HCT116 (cell line): ENCODE data around the gene ATAD5. TPM values are rescaled to one million over a fixed set of nuclear protein-coding genes. Genes with fewer than 3 reads are reported as not detected.
"Not testable (repeated sequence)": the region's sequence is repeated elsewhere in the genome, so short reads cannot be mapped to it uniquely, and the experiment has no call there.

ENCODE experiments used
- ATAC-seq: fragments of 200-7000 bp; cut with Tn5 transposase; 2 replicates; pipeline ENCODE4 v1.9.1; 2020; ENCODE audit warnings: mild to moderate bottlenecking, moderate library complexity
- BruUV-seq: library from RNA; stranded (reverse); fragments of 400-500 nt; replicated peaks from 2 replicates; lab custom pipeline; 2021; lab: Mats Ljungman, UMichigan
- CTCF ChIA-PET: fragments of 300-600 bp; sonication (Branson Sonifier 250); formaldehyde crosslinking; loops from one replicate; lab custom pipeline; 2021; ENCODE audit warnings: antibody characterized with exemption; lab: Charles Lee
- POLR2A ChIA-PET: fragments of 300-600, 350-600 bp; sonication (Branson Sonifier 250); formaldehyde crosslinking; loops from one replicate; lab custom pipeline; 2021; ENCODE audit warnings: antibody characterized with exemption; lab: Charles Lee
- RAD21 ChIA-PET, 2 experiments: fragments of 300-600 bp; sonication (Branson Sonifier 250); formaldehyde crosslinking; loops; one replicate each; lab custom pipeline; 2023; ENCODE audit warnings: low total read pairs in 2 of 2; ENCODE audit not compliant: uncharacterized antibody in 2 of 2, unreplicated experiment in 2 of 2, low non-redundant PET in 1 of 2; lab: Charles Lee
- DNase-seq: peaks from one replicate; pipeline ENCODE4 v3.0.0-alpha.2; 2010; ENCODE audit warnings: low read depth, low spot score
- H2AFZ ChIP-seq: fragments of 200-600 bp; shearing (Covaris generic), sonication (generic); 2 replicates; pipeline ENCODE4 v1.6.1; 2017; ENCODE audit warnings: low read depth, mixed run types, mixed read lengths, antibody characterized with exemption, low read length; ENCODE audit not compliant: poor library complexity, severe bottlenecking
- H3K27ac ChIP-seq: 2 replicates; pipeline ENCODE4 v1.5.1; 2012; ENCODE audit warnings: low read depth, low read length
- H3K27me3 ChIP-seq: fragments of 200-600 bp; sonication (generic); 2 replicates; pipeline ENCODE4 v1.6.1; 2016; ENCODE audit warnings: mixed run types, low read length, mixed read lengths; ENCODE audit not compliant: insufficient read depth
- H3K36me3 ChIP-seq, 2 experiments: fragments of 200-500 bp in 1 of 2; fragments of 200-600 bp in 1 of 2; sonication (Bioruptor generic) in 1 of 2; sonication (generic) in 1 of 2; 2 replicates each; pipeline versions ENCODE4 v1.5.1 to v1.6.1; 2014 to 2016; ENCODE audit warnings: low read length in 2 of 2, inconsistent platforms in 1 of 2, mixed read lengths in 1 of 2, mixed run types in 1 of 2; ENCODE audit not compliant: insufficient read depth in 2 of 2, control insufficient read depth in 1 of 2
- H3K4me1 ChIP-seq, 2 experiments: fragments of 200-600 bp in 1 of 2; sonication (generic) in 1 of 2; 2 replicates each; pipeline versions ENCODE4 v1.5.1 to v1.6.1; 2012 to 2017; ENCODE audit warnings: low read length in 2 of 2, inconsistent platforms in 1 of 2, mild to moderate bottlenecking in 1 of 2, mixed read lengths in 1 of 2, mixed run types in 1 of 2, moderate library complexity in 1 of 2; ENCODE audit not compliant: insufficient read depth in 2 of 2, control insufficient read depth in 1 of 2
- H3K4me2 ChIP-seq: fragments of 200-600 bp; sonication (generic); 2 replicates; pipeline ENCODE4 v1.6.1; 2017; ENCODE audit warnings: mixed run types, low read length, mixed read lengths
- H3K4me3 ChIP-seq, 2 experiments: fragments of 200-600 bp in 1 of 2; sonication (generic) in 1 of 2; replicated peaks in 1 of 2; 2 replicates each; pipeline ENCODE4 v1.5.1; 2011 to 2016; ENCODE audit warnings: low read length in 2 of 2, control low read depth in 1 of 2, low read depth in 1 of 2, mild to moderate bottlenecking in 1 of 2, mixed read lengths in 1 of 2, mixed run types in 1 of 2
- H3K79me2 ChIP-seq: fragments of 200-600 bp; sonication (generic); 2 replicates; pipeline ENCODE4 v1.6.1; 2017; ENCODE audit warnings: mild to moderate bottlenecking, mixed run types, low read length, moderate library complexity, mixed read lengths; ENCODE audit not compliant: insufficient read depth
- H3K9ac ChIP-seq: fragments of 200-600 bp; sonication (generic); 2 replicates; pipeline ENCODE4 v1.6.1; 2016; ENCODE audit warnings: low read length, mixed read lengths
- H3K9me2 ChIP-seq: fragments of 200-600 bp; sonication (generic), shearing (Covaris generic); 2 replicates; pipeline ENCODE4 v1.6.1; 2017; ENCODE audit warnings: mixed run types, mild to moderate bottlenecking, moderate library complexity; ENCODE audit not compliant: insufficient read depth
- H3K9me3 ChIP-seq, 2 experiments: fragments of 200-500 bp in 1 of 2; fragments of 200-600 bp in 1 of 2; sonication (Bioruptor generic) in 1 of 2; sonication (generic) in 1 of 2; 2 replicates each; pipeline ENCODE4 v1.6.1; 2014 to 2017; ENCODE audit warnings: low read length in 2 of 2, mixed read lengths in 2 of 2, inconsistent platforms in 1 of 2, low read depth in 1 of 2, mild to moderate bottlenecking in 1 of 2, mixed run types in 1 of 2, moderate library complexity in 1 of 2; ENCODE audit not compliant: control insufficient read depth in 1 of 2, insufficient read depth in 1 of 2
- H4K20me1 ChIP-seq: fragments of 200-600 bp; sonication (generic), shearing (Covaris generic); 2 replicates; pipeline ENCODE4 v1.6.1; 2017; ENCODE audit warnings: mixed run types, mild to moderate bottlenecking, moderate library complexity; ENCODE audit not compliant: insufficient read depth
- CTCF ChIP-seq, 3 experiments: fragments of 200-600 bp in 1 of 3; sonication (generic) in 1 of 3; IDR thresholded peaks in 2 of 3; conservative IDR thresholded peaks in 1 of 3; 2 replicates each; pipeline ENCODE4 v1.5.1; 2012 to 2017; ENCODE audit warnings: low read depth in 2 of 3, low read length in 2 of 3, antibody characterized with exemption in 1 of 3, borderline replicate concordance in 1 of 3, control low read depth in 1 of 3, mild to moderate bottlenecking in 1 of 3, mixed read lengths in 1 of 3, mixed run types in 1 of 3, moderate library complexity in 1 of 3; ENCODE audit not compliant: insufficient read depth in 1 of 3
- FOSL1 ChIP-seq: IDR thresholded peaks from 2 replicates; pipeline ENCODE4 v1.6.1; 2012; ENCODE audit warnings: low read depth
- POLR2A ChIP-seq: IDR thresholded peaks from 2 replicates; pipeline ENCODE4 v1.7.0; 2011; ENCODE audit warnings: borderline replicate concordance; ENCODE audit not compliant: insufficient read depth, insufficient read length; ENCODE audit errors: extremely low read depth
- RAD21 ChIP-seq: IDR thresholded peaks from 2 replicates; pipeline ENCODE4 v1.6.1; 2012; ENCODE audit warnings: low read depth, mild to moderate bottlenecking
- ZNF274 ChIP-seq: fragments of 200-500 bp; sonication (Bioruptor generic); IDR thresholded peaks from 2 replicates; pipeline ENCODE4 v1.6.1; 2014; ENCODE audit warnings: mild to moderate bottlenecking, low read depth, low read length, inconsistent platforms
- intact Hi-C: fragments of 100-400 bp; cut with micrococcal nuclease; formaldehyde crosslinking; loops from 2 replicates; pipeline ENCODE4 v1.10.0; 2022
- total RNA-seq: library from RNA; stranded (reverse); gene quantifications from one replicate; pipeline ENCODE4 v1.2.1, GENCODE V29; 2021; ENCODE audit not compliant: unreplicated experiment

The ATAD5 gene
- total RNA-seq, 1 experiment from 2014 or later = 9.5 TPM

GRCh38 chr17:30809867-30810266 is 21.9 kb upstream of the ATAD5 start:
- ATAC-seq (no peak), DNase-seq (no peak)
- Histone ChIP-seq H3K27ac (no peak overlapping the region), H3K27me3 (no peaks in the 10 kb centered on the region), H3K9me2 (no peaks in the 10 kb centered on the region), H3K4me1 (peaks cover 0 to 10% of the 10 kb centered on the region in 2 experiments; a peak in 2 of 4 replicates), H4K20me1 (0 out of 2 replicates have a peak, but pooled peaks cover 7% of the 10 kb centered on the region), H3K4me3 (no peak overlapping the region), H3K9ac (no peak overlapping the region), H3K36me3 (0 out of 4 replicates have a peak, but pooled peaks cover 0 to 6% of the 10 kb centered on the region in 2 experiments), H3K79me2 (peaks cover 88% of the 10 kb centered on the region), H3K9me3 (no peaks in the 10 kb centered on the region), H3K4me2 (no peak overlapping the region), H2AFZ (no peak overlapping the region)
- intact Hi-C loops = no loop called here
- ChIA-PET POLR2A (no interaction called here), RAD21 (no interaction called here), CTCF (no interaction called here)
- no TSS peak for BruUV-seq
- TF ChIP-seq ZNF274 (no peak), RAD21 (no peak), POLR2A (no peak)

GRCh38 chr17:30812218-30813177 is 19.3 kb upstream of the ATAD5 start:
- Histone ChIP-seq H3K36me3 (0 out of 4 replicates have a peak, but pooled peaks cover 0 to 6% of the 10 kb centered on the region in 2 experiments), H3K27ac (no peak overlapping the region), H3K4me1 (peaks cover 0 to 10% of the 10 kb centered on the region in 2 experiments; a peak in 2 of 4 replicates), H3K4me2 (no peak overlapping the region), H3K79me2 (peaks cover 88% of the 10 kb centered on the region), H3K27me3 (no peaks in the 10 kb centered on the region), H3K9me2 (no peaks in the 10 kb centered on the region), H2AFZ (no peak overlapping the region), H3K4me3 (no peak overlapping the region), H3K9me3 (no peaks in the 10 kb centered on the region), H3K9ac (no peak overlapping the region), H4K20me1 (0 out of 2 replicates have a peak, but pooled peaks cover 7% of the 10 kb centered on the region)
- TSS peak; percentile 2 for BruUV-seq
- intact Hi-C loops = no loop called here
- no peak for ATAC-seq
- DNase-seq = no peak
- ChIA-PET POLR2A (no interaction called here), RAD21 (interaction anchor here in 1 of 2 experiments (0.5 kb wide), 1 partner anchor 474 kb away, joined by 4 read pairs; no protein-coding TSS in a partner anchor), CTCF (no interaction called here)
- TF ChIP-seq FOSL1 = 0 out of 2 replicates have a peak, but pooled peaks have one; percentile 16
- no peak for TF ChIP-seq CTCF (IDR thresholded peaks at IDR 0.05 in 2 of 3, conservative IDR thresholded peaks at IDR 0.05 in 1 of 3; ENCODE audit: borderline replicate concordance in 1 of 3, insufficient read depth in 1 of 3, low read depth in 2 of 3, low read length in 2 of 3)

- BruUV-seq, H3K27me3 ChIP-seq, H3K27ac ChIP-seq, H3K4me3 ChIP-seq, RAD21 ChIA-PET, H3K9me3 ChIP-seq, H3K36me3 ChIP-seq, POLR2A ChIA-PET, H3K9me2 ChIP-seq, DNase-seq, CTCF ChIA-PET, ATAC-seq, H4K20me1 ChIP-seq, H3K9ac ChIP-seq, H2AFZ ChIP-seq, intact Hi-C loops, H3K4me2 ChIP-seq, H3K4me1 ChIP-seq: not testable (repeated sequence)
- peaks cover 90% of the 10 kb centered on the region for H3K79me2 ChIP-seq
These were observed 17.5 kb upstream of the ATAD5 start for GRCh38 chr17:30814236-30814635.
